A549 (cell line): ENCODE measurements around the gene SIRT4. TPM values are rescaled to one million over a fixed set of nuclear protein-coding genes. Genes with fewer than 3 reads are reported as not detected.

Source experiments
- ATAC-seq, 2 experiments: fragments of 200-7000 bp in 1 of 2; fragments of >200 bp in 1 of 2; cut with Nextera tagmentation in 1 of 2; cut with Tn5 transposase in 1 of 2; 3 replicates each; pipeline versions ENCODE4 v1.8.0 to v1.9.1; 2018 to 2020; ENCODE audit warnings: mild to moderate bottlenecking in 1 of 2, moderate library complexity in 1 of 2
- CTCF ChIA-PET: fragments of 300-600 bp; sonication (Branson Sonifier 250); formaldehyde crosslinking; extraction: SDS; loops from one replicate; lab custom pipeline; 2021; ENCODE audit warnings: antibody characterized with exemption, inconsistent platforms; lab: Yijun Ruan, JAX
- POLR2A ChIA-PET: fragments of 350-600 bp; formaldehyde crosslinking; extraction: SDS; loops from one replicate; lab custom pipeline; 2021; ENCODE audit warnings: antibody characterized with exemption, inconsistent platforms; lab: Yijun Ruan, JAX
- DNase-seq, 2 experiments: peaks; one replicate each; pipeline versions ENCODE4 v3.0.0 to v3.0.0-alpha.2; 2011 to 2016; ENCODE audit warnings: low read depth in 1 of 2, low spot score in 1 of 2
- FAIRE-seq: peaks from 2 replicates; lab custom pipeline; 2011; peaks lifted over from hg19 to GRCh38; lab: Jason Lieb, UNC
- H3K27ac ChIP-seq, 2 experiments: fragments of >200 bp; sonication (Bioruptor Twin); formaldehyde crosslinking; 3 replicates each; pipeline ENCODE4 v1.5.1; 2016 to 2017
- H3K4me1 ChIP-seq: fragments of >200 bp; sonication (Bioruptor Twin); formaldehyde crosslinking; 3 replicates; pipeline ENCODE4 v1.6.1; 2016
- H3K4me2 ChIP-seq: fragments of >200 bp; sonication (Bioruptor Twin); formaldehyde crosslinking; 3 replicates; pipeline ENCODE4 v1.6.1; 2016
- H3K4me3 ChIP-seq: fragments of >200 bp; sonication (Bioruptor Twin); formaldehyde crosslinking; 3 replicates; pipeline ENCODE4 v1.5.1; 2016
- H3K9me3 ChIP-seq: fragments of >200 bp; sonication (Bioruptor Twin); formaldehyde crosslinking; 3 replicates; pipeline ENCODE4 v1.6.1; 2016
- CBX2 ChIP-seq: fragments of 200-600 bp; sonication (generic); IDR thresholded peaks from 2 replicates; pipeline ENCODE4 v1.6.1; 2016; ENCODE audit warnings: low read depth, mild to moderate bottlenecking, borderline replicate concordance
- EHMT2 ChIP-seq: fragments of 200-600 bp; sonication (generic); IDR thresholded peaks from 2 replicates; pipeline ENCODE4 v1.6.1; 2016; ENCODE audit warnings: antibody characterized with exemption, low read depth, mild to moderate bottlenecking, moderate library complexity
- FOSB ChIP-seq: fragments of 250-450 bp; sonication (Bioruptor Pico); IDR thresholded peaks from 2 replicates; pipeline ENCODE4 v1.5.0; 2020; ENCODE audit warnings: mild to moderate bottlenecking, moderate library complexity
- GATA3 ChIP-seq: IDR thresholded peaks from 2 replicates; pipeline ENCODE4 v1.6.1; 2012; ENCODE audit warnings: borderline replicate concordance
- HEYL ChIP-seq: fragments of 250-450 bp; sonication (Bioruptor Pico); IDR thresholded peaks from 2 replicates; pipeline ENCODE4 v1.8.0; 2021; ENCODE audit warnings: mild to moderate bottlenecking, moderate library complexity
- HOXB5 ChIP-seq: fragments of 250-450 bp; sonication (Bioruptor Pico); IDR thresholded peaks from 2 replicates; pipeline ENCODE4 v1.5.0; 2020; ENCODE audit warnings: mild to moderate bottlenecking, moderate library complexity
- JUN ChIP-seq, 2 experiments: fragments of >200 bp; sonication (Bioruptor Twin); formaldehyde crosslinking; IDR thresholded peaks; 2 replicates in 1 of 2; 3 replicates in 1 of 2; pipeline ENCODE4 v1.6.1; 2016 to 2017
- KDM1A ChIP-seq: fragments of 200-600 bp; sonication (generic); IDR thresholded peaks from 2 replicates; pipeline ENCODE4 v1.6.1; 2016; ENCODE audit warnings: low read depth, mild to moderate bottlenecking
- KDM5A ChIP-seq: fragments of 200-600 bp; sonication (generic); IDR thresholded peaks from 2 replicates; pipeline ENCODE4 v1.6.1; 2016; ENCODE audit warnings: antibody characterized with exemption, mild to moderate bottlenecking
- NR3C1 ChIP-seq: fragments of >200 bp; sonication (Bioruptor Twin); formaldehyde crosslinking; IDR thresholded peaks from 3 replicates; pipeline ENCODE4 v1.6.1; 2017
- RAD21 ChIP-seq, 2 experiments: fragments of >200 bp in 1 of 2; sonication (Bioruptor Twin) in 1 of 2; formaldehyde crosslinking in 1 of 2; IDR thresholded peaks in 1 of 2; conservative IDR thresholded peaks in 1 of 2; 2 replicates in 1 of 2; 3 replicates in 1 of 2; pipeline ENCODE4 v1.6.1; 2012 to 2018; ENCODE audit warnings: inconsistent platforms in 1 of 2
- RARB ChIP-seq: fragments of 250-450 bp; sonication (Bioruptor Pico); IDR thresholded peaks from 2 replicates; pipeline ENCODE4 v1.8.0; 2021; ENCODE audit warnings: mild to moderate bottlenecking, moderate library complexity
- RCOR1 ChIP-seq: fragments of 150-350 bp; IDR thresholded peaks from 2 replicates; pipeline ENCODE4 v1.6.1; 2014; ENCODE audit warnings: antibody characterized with exemption, low read length, low read depth
- RNF2 ChIP-seq: fragments of 200-600 bp; sonication (generic); IDR thresholded peaks from 2 replicates; pipeline ENCODE4 v1.6.1; 2016; ENCODE audit warnings: low read depth, mild to moderate bottlenecking, antibody characterized with exemption, moderate library complexity, borderline replicate concordance
- TP53 ChIP-seq: fragments of 250-450 bp; sonication (Bioruptor Pico); IDR thresholded peaks from 2 replicates; pipeline ENCODE4 v1.5.0; 2021; ENCODE audit warnings: mild to moderate bottlenecking, moderate library complexity
- WGBS: methylation state at CpG from one replicate; pipeline ENCODE4 v1.1.6; 2017; ENCODE audit errors: missing lambda C conversion rate; 5-methylcytosine and 5-hydroxymethylcytosine counted together
- polyA plus RNA-seq, 4 experiments: library from polyadenylated mRNA; depleted of rRNA in 3 of 4; stranded (reverse); fragments of >200 nt; fragmentation: RNase III in 1 of 4; extraction: RNeasy Plus Mini Kit Qiagen cat#74134 plus additional on column Dnase treatment in 1 of 4; gene quantifications; 2 replicates in 3 of 4; 3 replicates in 1 of 4; pipeline ENCODE4 v1.2.3, GENCODE V29; 2011 to 2017
- TF ChIP-seq, protein P1 (sequence below): fragments of >200 bp; sonication (Bioruptor Twin); formaldehyde crosslinking; IDR thresholded peaks from 3 replicates; pipeline ENCODE4 v1.5.1; 2016
- TF ChIP-seq, protein P2 (sequence below): IDR thresholded peaks from 2 replicates; pipeline ENCODE4 v1.6.1; 2012
- TF ChIP-seq, protein P3 (sequence below): IDR thresholded peaks from 2 replicates; pipeline ENCODE4 v1.6.1; 2012; ENCODE audit warnings: low read depth, borderline replicate concordance
- TF ChIP-seq, protein P4 (sequence below): fragments of 450-650 bp; IDR thresholded peaks from 2 replicates; pipeline ENCODE4 v1.6.1; 2014; ENCODE audit warnings: antibody characterized with exemption

SIRT4 gene
- polyA plus RNA-seq, 2 of the 4 experiments (the other 2 are of a cell fraction): 1.6 TPM

DNA sequence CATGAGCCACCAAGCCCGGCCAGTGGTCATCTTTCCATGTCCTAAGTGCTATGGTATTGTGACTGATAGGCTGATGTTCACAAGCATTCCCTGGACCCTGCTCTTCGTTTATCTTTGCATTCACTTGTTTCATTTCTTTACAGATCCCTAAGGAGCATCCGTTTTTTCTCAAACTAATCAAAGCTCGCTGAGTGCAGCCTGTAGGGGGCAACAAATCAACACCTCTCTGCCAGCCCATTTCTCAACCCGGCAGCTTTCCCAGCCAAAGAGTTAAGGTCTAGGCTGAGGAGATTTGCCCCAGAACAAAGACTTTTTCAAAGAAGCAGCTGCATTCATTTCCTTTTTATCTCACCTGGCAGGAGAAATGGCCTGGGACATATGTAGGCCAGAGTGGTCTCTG lies 12.1 kb downstream of the SIRT4 start:
- FAIRE-seq (no peak), ATAC-seq (0 out of 6 replicates have a peak, but pooled peaks of 1 of the 2 experiments have one; percentile 11), DNase-seq (peak; percentile 42 to 51)
- CTCF ChIA-PET: interaction anchor here (0.6 to 3.9 kb wide), 11 partner anchors 8 to 658 kb away, joined by 3 to 44 read pairs (median 4); partner anchors contain the start of gene SIRT4
- H3K4me2 ChIP-seq: no peak overlapping the region
- POLR2A ChIA-PET: interaction anchor here (1.2 to 1.5 kb wide), 2 partner anchors 21 to 23 kb away, joined by 3 to 5 read pairs; partner anchors contain the start of genes RNU4-1 and RNU4-2
- H3K27ac ChIP-seq: no peak overlapping the region
- TF ChIP-seq RAD21 (conservative IDR thresholded peaks at IDR 0.05 in 1 of 2, IDR thresholded peaks at IDR 0.05 in 1 of 2) (peak in 1 of 2 experiments; percentile 38; a peak in 2 of 5 replicates), FOSB (CRISPR knock-in tag) (no peak), NR3C1 (no peak), JUN (IDR thresholded peaks at IDR 0.05) (no peak), TP53 (CRISPR knock-in tag) (no peak), RNF2 (no peak), RARB (CRISPR knock-in tag) (no peak)
- TF ChIP-seq, protein P1, sequence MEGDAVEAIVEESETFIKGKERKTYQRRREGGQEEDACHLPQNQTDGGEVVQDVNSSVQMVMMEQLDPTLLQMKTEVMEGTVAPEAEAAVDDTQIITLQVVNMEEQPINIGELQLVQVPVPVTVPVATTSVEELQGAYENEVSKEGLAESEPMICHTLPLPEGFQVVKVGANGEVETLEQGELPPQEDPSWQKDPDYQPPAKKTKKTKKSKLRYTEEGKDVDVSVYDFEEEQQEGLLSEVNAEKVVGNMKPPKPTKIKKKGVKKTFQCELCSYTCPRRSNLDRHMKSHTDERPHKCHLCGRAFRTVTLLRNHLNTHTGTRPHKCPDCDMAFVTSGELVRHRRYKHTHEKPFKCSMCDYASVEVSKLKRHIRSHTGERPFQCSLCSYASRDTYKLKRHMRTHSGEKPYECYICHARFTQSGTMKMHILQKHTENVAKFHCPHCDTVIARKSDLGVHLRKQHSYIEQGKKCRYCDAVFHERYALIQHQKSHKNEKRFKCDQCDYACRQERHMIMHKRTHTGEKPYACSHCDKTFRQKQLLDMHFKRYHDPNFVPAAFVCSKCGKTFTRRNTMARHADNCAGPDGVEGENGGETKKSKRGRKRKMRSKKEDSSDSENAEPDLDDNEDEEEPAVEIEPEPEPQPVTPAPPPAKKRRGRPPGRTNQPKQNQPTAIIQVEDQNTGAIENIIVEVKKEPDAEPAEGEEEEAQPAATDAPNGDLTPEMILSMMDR: peak; percentile 39
- H3K4me3 ChIP-seq: no peak overlapping the region
- H3K4me1 ChIP-seq: 0 out of 3 replicates have a peak, but pooled peaks cover 3% of the 10 kb centered on the region
- no peaks in the 10 kb centered on the region for H3K9me3 ChIP-seq
- 28% methylated on average over 5 of the region's 5 CpGs for WGBS

DNA sequence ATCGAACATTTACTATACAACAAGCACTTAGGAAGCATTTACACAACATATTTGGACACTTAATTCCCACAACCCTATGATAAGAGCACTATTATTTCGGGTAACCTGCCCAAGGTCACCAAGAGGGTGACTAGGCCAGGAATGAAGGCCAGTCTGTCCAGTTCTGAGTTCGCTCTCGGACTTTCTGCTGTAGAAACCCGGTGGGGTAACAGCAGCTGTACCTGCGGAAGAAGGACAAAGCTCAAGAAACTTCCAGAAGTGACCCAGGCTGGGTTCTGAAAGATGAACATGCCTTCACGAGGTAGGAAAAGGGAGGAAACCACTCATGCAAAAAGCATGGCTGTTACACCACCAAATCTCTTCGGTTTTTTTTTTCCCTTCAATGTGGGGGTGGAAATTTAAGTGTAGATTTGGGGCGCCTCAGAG lies 14.7 kb downstream of the SIRT4 start:
- Histone ChIP-seq H3K4me2 (peak overlapping the region; percentile 91), H3K4me3 (peak overlapping the region; percentile 56), H3K4me1 (peaks cover 19% of the 10 kb centered on the region), H3K27ac (peak overlapping the region; percentile 83 to 90), H3K9me3 (no peaks in the 10 kb centered on the region)
- 37% methylated on average over 9 of the region's 9 CpGs for WGBS
- DNase-seq (no peak), ATAC-seq (peak; percentile 13 to 36; a peak in 4 of 6 replicates), FAIRE-seq (no peak)
- ChIA-PET POLR2A (interaction anchor here (0.6 to 2.5 kb wide), 10 partner anchors 14 to 1375 kb away, joined by 3 to 22 read pairs (median 5); partner anchors contain the start of genes POP5, RNU4-1, RNU4-2 and RPLP0), CTCF (interaction anchor here (0.6 to 4.1 kb wide), 16 partner anchors 8 to 352 kb away, joined by 3 to 53 read pairs (median 4); partner anchors contain the start of genes PLA2G1B, PXN and SIRT4)
- TF ChIP-seq RNF2: no peak
- TF ChIP-seq, protein P2, sequence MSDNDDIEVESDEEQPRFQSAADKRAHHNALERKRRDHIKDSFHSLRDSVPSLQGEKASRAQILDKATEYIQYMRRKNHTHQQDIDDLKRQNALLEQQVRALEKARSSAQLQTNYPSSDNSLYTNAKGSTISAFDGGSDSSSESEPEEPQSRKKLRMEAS: no peak
- no peak for TF ChIP-seq HOXB5 (CRISPR knock-in tag)
- TF ChIP-seq EHMT2: no peak
- no peak for TF ChIP-seq RARB (CRISPR knock-in tag)
- TF ChIP-seq, protein P1: no peak
- TF ChIP-seq, protein P3, sequence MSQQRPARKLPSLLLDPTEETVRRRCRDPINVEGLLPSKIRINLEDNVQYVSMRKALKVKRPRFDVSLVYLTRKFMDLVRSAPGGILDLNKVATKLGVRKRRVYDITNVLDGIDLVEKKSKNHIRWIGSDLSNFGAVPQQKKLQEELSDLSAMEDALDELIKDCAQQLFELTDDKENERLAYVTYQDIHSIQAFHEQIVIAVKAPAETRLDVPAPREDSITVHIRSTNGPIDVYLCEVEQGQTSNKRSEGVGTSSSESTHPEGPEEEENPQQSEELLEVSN: no peak
- no peak for TF ChIP-seq CBX2
- no peak for TF ChIP-seq HEYL (CRISPR knock-in tag)
- TF ChIP-seq, protein P4, sequence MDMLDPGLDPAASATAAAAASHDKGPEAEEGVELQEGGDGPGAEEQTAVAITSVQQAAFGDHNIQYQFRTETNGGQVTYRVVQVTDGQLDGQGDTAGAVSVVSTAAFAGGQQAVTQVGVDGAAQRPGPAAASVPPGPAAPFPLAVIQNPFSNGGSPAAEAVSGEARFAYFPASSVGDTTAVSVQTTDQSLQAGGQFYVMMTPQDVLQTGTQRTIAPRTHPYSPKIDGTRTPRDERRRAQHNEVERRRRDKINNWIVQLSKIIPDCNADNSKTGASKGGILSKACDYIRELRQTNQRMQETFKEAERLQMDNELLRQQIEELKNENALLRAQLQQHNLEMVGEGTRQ: no peak
- TF ChIP-seq GATA3: no peak
- TF ChIP-seq RCOR1: no peak
- TF ChIP-seq NR3C1: no peak
- TF ChIP-seq KDM1A: no peak
- no peak for TF ChIP-seq JUN (IDR thresholded peaks at IDR 0.05)
- no peak for TF ChIP-seq KDM5A
